GM21367 (cell line): ENCODE measurements around the gene ZBED6.
A peak's percentile ranks its signal among the peaks of the same experiment; 100 is the strongest.
"Not testable (repeated sequence)": the region's sequence is repeated elsewhere in the genome, so short reads cannot be mapped to it uniquely, and the experiment has no call there.

ENCODE experiments used
- ATAC-seq: cut with Tn5 transposase; IDR thresholded peaks from one replicate; pipeline ENCODE4 v1.9.1; 2021; ENCODE audit not compliant: unreplicated experiment

Gene ZBED6

GRCh38 chr1:203795441-203796235 is at the start of gene ZBED6, which contains the start of gene ZC3H11A:
TSS of gene ZBED6 (plus strand) at chr1:203795623. CDS start at chr1:203797523, 1,900 bp downstream.
TSS of gene ZC3H11A (plus strand) at chr1:203795623. CDS start at chr1:203817071, 21,448 bp downstream.
- peak; percentile 93 for ATAC-seq

GRCh38 chr1:203746281-203746680 is 49.1 kb upstream of the ZBED6 start:
- ATAC-seq, result no peak

GRCh38 chr1:203751051-203751450 is 44.4 kb upstream of the ZBED6 start:
- no peak for ATAC-seq

- ATAC-seq, result not testable (repeated sequence)
These were observed 43.6 kb upstream of the ZBED6 start for GRCh38 chr1:203751618-203752361.

GRCh38 chr1:203754455-203754864 is 41.0 kb upstream of the ZBED6 start:
- no peak for ATAC-seq

GRCh38 chr1:203756036-203756435 is 39.4 kb upstream of the ZBED6 start:
- no peak for ATAC-seq

- not testable (repeated sequence) for ATAC-seq
These were observed 36.7 kb upstream of the ZBED6 start for GRCh38 chr1:203758749-203759148.

- no peak for ATAC-seq
These were observed 34.9 kb upstream of the ZBED6 start for GRCh38 chr1:203760506-203760905.

- not testable (repeated sequence) for ATAC-seq
These were observed 33.5 kb upstream of the ZBED6 start for GRCh38 chr1:203761958-203762357.

GRCh38 chr1:203763505-203763904 is 31.9 kb upstream of the ZBED6 start:
- no peak for ATAC-seq

- ATAC-seq, result no peak
These were observed 31.1 kb upstream of the ZBED6 start for GRCh38 chr1:203764105-203765028.

GRCh38 chr1:203765029-203765837 is 30.2 kb upstream of the ZBED6 start, which contains the start of gene LAX1:
TSS of gene LAX1 (plus strand) at chr1:203765183. CDS start at chr1:203765566, 383 bp downstream.
- no peak for ATAC-seq

- ATAC-seq, result no peak
These were observed 27.2 kb upstream of the ZBED6 start for GRCh38 chr1:203768256-203768655.

GRCh38 chr1:203769505-203770343 is 25.7 kb upstream of the ZBED6 start:
- no peak for ATAC-seq

- no peak for ATAC-seq
These were observed 23.5 kb upstream of the ZBED6 start for GRCh38 chr1:203771901-203772301.

GRCh38 chr1:203772836-203773235 is 22.6 kb upstream of the ZBED6 start:
- no peak for ATAC-seq

GRCh38 chr1:203776636-203777035 is 18.8 kb upstream of the ZBED6 start:
- no peak for ATAC-seq

- no peak for ATAC-seq
These were observed 17.8 kb upstream of the ZBED6 start for GRCh38 chr1:203777596-203777995.

- no peak for ATAC-seq
These were observed 17.3 kb upstream of the ZBED6 start for GRCh38 chr1:203778146-203778545.
